ENCODE measurements around the gene GPR146. TPM values are rescaled to one million over a fixed set of nuclear protein-coding genes. Genes with fewer than 3 reads are reported as not detected.
"Not testable (repeated sequence)": the region's sequence is repeated elsewhere in the genome, so short reads cannot be mapped to it uniquely, and the experiment has no call there.

Gene GPR146
- total RNA-seq, 1 donor from 2014 or later, result 1.2 TPM

DNA sequence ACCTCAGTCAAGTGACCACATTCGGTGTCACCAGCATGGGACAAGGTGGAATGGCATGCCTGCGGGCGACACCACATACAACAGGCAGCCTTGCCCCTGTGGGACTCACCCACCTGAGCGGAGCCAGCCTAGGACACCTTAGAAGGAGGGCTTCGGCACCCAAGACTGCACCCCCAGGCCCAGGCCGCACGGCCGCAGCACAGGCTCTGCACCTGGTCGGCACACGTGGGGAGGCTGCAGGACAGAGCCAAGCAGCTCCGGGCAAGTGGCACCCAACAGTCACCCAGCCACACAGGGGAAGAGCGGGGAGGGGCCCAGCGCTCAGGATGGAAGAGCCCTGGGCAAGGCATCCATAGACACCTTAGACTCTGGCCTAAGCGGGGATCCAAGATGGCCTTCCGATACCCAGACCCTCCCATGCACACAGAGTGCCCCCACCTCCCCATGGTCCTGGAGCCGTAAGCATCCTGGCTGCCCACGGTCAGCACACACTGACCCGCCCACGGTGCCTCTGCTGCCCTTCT, 27.4 kb downstream of the GPR146 start:
- TF ChIP-seq, protein P1, sequence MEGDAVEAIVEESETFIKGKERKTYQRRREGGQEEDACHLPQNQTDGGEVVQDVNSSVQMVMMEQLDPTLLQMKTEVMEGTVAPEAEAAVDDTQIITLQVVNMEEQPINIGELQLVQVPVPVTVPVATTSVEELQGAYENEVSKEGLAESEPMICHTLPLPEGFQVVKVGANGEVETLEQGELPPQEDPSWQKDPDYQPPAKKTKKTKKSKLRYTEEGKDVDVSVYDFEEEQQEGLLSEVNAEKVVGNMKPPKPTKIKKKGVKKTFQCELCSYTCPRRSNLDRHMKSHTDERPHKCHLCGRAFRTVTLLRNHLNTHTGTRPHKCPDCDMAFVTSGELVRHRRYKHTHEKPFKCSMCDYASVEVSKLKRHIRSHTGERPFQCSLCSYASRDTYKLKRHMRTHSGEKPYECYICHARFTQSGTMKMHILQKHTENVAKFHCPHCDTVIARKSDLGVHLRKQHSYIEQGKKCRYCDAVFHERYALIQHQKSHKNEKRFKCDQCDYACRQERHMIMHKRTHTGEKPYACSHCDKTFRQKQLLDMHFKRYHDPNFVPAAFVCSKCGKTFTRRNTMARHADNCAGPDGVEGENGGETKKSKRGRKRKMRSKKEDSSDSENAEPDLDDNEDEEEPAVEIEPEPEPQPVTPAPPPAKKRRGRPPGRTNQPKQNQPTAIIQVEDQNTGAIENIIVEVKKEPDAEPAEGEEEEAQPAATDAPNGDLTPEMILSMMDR (conservative IDR thresholded peaks at IDR 0.05), result no peak
- Mint-ChIP-seq H3K27me3 (no peaks in the 10 kb centered on the region), H3K27ac (no peak overlapping the region), H3K4me3 (no peak overlapping the region), H3K4me1 (ENCODE audit: unreplicated experiment) (peaks cover 12% of the 10 kb centered on the region), H3K36me3 (no peaks in the 10 kb centered on the region), H3K9me3 (no peaks in the 10 kb centered on the region)
- DNase-seq (ENCODE audit: extremely low spot score, unreplicated experiment), result no peak

DNA sequence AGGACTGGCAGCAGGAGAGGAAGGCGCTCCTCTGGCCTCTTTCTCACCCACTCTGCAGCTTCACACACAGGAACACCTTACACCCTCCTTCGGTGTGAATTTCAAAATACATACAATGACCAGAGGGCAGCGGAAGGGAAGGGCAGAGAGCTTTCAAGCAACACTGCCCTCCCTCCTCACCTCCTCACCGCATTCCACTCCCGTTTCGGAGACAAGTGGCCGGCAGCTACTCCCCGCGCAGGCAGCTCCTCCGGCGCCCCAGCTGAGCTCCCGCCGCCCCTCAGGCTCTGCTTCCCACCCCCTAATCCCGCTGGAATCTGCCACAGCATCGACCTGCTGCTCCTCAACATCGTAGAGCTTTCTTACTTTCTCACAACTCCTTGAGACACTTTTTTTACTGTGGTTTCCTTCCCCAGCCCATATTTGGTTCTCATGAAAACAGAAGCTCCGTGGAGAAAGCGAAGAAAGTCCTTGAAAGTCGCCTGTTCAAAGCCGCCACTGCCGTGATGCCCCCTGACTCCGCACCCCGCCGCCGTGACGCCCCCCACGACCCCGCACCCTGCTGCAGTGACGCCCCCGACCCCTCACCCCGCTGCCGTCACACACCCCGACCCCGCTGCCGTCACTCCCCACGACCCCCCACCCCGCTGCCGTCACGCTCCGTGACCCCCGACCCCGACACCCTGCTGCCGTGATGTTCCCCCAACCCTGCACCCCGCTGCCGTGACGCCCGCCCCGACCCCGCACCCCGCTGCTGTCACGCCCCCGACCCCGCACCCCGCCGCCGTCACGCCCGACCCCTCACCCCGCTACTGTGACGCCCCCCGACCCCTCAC, 29.0 kb downstream of the GPR146 start:
- H3K4me3 Mint-ChIP-seq, result no peak overlapping the region
- no peaks in the 10 kb centered on the region for H3K36me3 Mint-ChIP-seq
- H3K27ac Mint-ChIP-seq, result peak overlapping the region; percentile 31
- no peak for DNase-seq (ENCODE audit: extremely low spot score, unreplicated experiment)
- H3K27me3 Mint-ChIP-seq, result no peaks in the 10 kb centered on the region
- TF ChIP-seq, protein P1 (conservative IDR thresholded peaks at IDR 0.05), result no peak
- peaks cover 15% of the 10 kb centered on the region for H3K4me1 Mint-ChIP-seq (ENCODE audit: unreplicated experiment)
- H3K9me3 Mint-ChIP-seq, result no peaks in the 10 kb centered on the region

DNA sequence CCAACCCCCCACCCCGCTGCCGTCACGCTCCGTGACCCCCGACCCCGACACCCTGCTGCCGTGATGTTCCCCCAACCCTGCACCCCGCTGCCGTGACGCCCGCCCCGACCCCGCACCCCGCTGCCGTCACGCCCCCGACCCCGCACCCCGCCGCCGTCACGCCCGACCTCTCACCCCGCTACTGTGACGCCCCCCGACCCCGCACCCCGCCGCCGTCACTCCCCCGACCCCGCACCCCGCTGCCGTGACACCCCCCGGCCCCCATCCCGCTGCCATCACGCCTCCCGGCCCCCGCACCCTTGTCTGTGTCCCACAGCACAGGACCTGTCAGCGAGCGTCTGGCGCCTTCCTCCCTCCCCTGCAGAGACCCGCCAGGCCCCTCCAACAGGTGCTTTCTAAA, 29.7 kb downstream of the GPR146 start:
- H3K4me1 Mint-ChIP-seq (ENCODE audit: unreplicated experiment), result peaks cover 15% of the 10 kb centered on the region
- H3K9me3 Mint-ChIP-seq; H3K36me3 Mint-ChIP-seq; DNase-seq (ENCODE audit: extremely low spot score, unreplicated experiment); H3K27ac Mint-ChIP-seq; H3K4me3 Mint-ChIP-seq; H3K27me3 Mint-ChIP-seq: not testable (repeated sequence)

DNA sequence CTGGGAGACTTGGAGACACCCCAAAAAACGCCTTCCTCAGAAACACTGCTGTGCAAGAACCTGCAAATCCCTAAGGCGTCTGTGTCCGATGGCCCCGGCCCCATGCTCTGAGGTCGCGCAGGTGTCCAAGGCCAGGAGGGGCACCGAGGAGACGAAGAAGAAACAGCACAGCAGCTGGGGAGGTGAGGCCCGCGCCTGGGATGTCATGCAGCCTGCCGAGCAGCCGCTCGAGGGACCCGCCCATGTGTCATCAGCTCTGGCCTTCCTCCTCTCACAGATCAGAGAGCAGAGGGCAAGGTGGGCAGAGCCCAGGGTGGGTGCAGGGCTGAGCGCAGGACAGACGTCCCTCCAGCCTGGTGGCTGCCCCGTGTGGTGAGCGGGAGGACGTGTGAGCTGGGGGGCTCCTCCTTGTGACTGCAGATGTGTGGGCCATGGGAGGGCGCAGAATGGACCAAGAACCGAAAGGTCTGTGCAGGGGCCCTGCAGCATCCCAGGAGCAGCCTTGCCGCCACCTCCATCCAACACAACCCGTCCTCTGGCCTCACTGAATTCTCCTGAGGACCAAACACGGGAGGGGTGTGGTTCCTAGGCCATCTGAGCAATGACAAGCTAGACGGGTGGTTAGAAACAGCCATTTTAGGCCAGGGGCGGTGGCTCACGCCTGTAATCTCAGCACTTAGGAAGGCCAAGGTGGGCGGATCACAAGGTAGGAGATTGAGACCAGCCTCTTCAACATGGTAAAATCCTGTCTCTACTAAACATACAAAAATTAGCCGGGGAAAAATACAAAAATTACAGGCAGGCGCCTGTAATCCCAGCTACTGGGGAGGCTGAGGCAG, 30.5 kb downstream of the GPR146 start:
- no peak for DNase-seq (ENCODE audit: extremely low spot score, unreplicated experiment)
- H3K4me1 Mint-ChIP-seq (ENCODE audit: unreplicated experiment), result peaks cover 19% of the 10 kb centered on the region
- TF ChIP-seq, protein P1 (conservative IDR thresholded peaks at IDR 0.05), result no peak
- no peaks in the 10 kb centered on the region for H3K36me3 Mint-ChIP-seq
- no peak overlapping the region for H3K27ac Mint-ChIP-seq
- no peaks in the 10 kb centered on the region for H3K9me3 Mint-ChIP-seq
- no peaks in the 10 kb centered on the region for H3K27me3 Mint-ChIP-seq
- no peak overlapping the region for H3K4me3 Mint-ChIP-seq

DNA sequence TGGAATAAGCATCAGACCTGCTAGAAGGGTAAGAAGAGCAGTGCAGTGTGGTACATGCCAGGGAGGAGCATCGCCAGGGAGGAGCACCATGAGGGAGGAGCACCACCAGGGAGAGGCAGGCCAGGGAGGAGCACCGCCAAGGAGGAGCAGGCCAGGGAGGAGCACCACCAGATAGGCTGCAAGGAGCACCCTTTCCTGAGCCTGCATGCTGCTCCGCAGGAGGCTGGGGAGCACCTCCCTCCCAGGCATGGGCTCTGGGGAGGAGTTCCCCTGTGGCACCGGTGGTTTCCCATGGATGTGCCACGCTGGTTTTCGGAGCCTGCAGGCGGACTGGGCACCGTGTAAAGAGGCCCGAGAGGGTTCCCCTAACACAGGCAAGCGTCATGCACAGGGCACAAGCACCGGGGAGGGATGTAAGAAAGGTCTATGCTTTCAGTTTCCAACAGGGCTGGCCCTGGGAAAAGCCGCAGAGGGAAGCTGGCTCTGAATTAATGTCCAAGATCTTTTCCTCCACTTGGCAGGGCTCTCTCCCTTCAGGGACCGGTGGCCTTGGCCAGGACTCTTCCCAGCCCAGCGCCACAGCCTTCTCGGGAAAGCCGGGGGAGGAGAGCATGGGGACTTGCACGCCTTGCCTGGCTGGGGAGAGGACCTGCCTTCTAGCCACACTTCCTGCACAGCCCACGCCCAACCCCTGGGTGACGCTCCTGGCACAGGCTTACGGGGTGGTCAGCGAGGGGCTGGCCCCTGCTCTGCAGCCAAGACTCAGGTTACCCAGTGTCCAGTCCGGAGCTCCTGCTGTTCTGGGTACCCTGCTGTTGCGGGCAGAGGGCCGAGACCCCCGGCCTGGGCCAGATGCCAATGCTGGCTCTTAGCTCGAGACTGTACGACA, 32.1 kb downstream of the GPR146 start:
- no peaks in the 10 kb centered on the region for H3K9me3 Mint-ChIP-seq
- H3K27me3 Mint-ChIP-seq, result no peaks in the 10 kb centered on the region
- no peaks in the 10 kb centered on the region for H3K36me3 Mint-ChIP-seq
- no peak overlapping the region for H3K4me3 Mint-ChIP-seq
- H3K27ac Mint-ChIP-seq, result no peak overlapping the region
- no peak for DNase-seq (ENCODE audit: extremely low spot score, unreplicated experiment)
- H3K4me1 Mint-ChIP-seq (ENCODE audit: unreplicated experiment), result peaks cover 18% of the 10 kb centered on the region
- TF ChIP-seq, protein P1 (conservative IDR thresholded peaks at IDR 0.05), result no peak
